GM15510 (cell line): ENCODE measurements around the gene SHROOM1.

ENCODE experiments used
- POLR2A ChIP-seq: IDR thresholded peaks from 3 replicates; pipeline ENCODE4 v1.6.1; 2011; ENCODE audit warnings: borderline replicate concordance; ENCODE audit not compliant: insufficient read length; ENCODE audit errors: extremely low read depth

SHROOM1 gene

GRCh38 chr5:132837868-132838267, 7.4 kb upstream of the SHROOM1 start:
- no peak for TF ChIP-seq POLR2A

- no peak for TF ChIP-seq POLR2A
Observed at GRCh38 chr5:132836852-132837251, 6.4 kb upstream of the SHROOM1 start.

DNA sequence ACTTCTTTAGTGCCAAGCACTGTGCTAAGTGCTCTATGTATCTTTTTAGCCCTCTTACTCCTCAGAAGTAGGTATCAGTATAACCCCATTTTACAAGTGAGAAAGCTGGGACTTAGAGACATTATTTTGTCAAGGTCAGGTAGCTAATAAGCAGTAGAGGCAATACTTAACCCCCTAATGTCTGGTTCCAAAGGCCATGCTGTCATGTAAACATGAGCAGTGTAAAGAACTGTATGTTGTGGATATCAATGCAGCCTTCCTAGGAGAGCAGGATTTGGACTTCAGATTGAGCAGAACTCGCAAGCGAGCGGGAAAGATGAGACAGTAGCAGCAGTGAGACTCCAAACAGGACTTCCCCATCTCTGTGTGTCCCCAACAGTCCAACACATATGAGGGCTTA, 3.6 kb upstream of the SHROOM1 start:
- no peak for TF ChIP-seq POLR2A

GRCh38 chr5:132832612-132833011, 2.2 kb upstream of the SHROOM1 start:
- no peak for TF ChIP-seq POLR2A

DNA sequence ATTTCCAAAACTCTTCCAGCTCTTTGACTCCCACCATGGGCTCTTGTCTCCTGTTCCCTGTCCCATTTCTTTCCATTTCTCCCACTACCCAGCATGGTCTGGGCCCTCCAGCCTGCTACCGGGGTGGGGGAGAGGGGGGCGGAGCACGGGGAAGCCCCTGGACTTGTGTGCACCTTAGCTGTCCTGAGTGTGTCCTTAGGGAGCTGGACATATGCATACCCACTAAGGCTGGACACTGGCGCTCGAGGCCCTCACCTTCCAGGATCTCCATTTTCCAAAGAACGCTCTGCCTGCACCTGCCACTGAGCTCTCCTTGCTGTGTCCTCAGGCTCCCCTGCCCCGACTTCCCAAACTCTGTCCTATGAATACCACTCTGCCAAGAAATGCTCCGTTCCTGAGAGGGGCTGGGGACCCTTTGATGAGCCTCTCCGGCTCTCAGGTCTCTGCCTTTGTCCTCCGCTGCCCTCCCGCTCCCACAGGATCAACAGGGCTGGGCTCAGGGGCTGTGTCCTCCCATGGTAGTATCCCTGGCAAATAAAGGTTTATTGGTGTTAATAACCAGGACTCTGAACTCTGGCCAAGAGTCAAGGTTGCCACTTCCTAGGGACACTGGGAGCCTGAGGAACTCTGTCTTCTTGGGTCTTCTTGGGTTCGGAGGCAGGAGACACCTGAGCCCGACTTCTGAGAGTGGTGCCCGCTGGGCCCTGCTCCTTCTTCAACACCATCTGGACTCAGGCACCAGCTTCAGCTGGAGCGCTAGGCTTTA, 831 bp upstream of the SHROOM1 start:
- TF ChIP-seq POLR2A: no peak

- TF ChIP-seq POLR2A: no peak
Observed at GRCh38 chr5:132829742-132830435, 558 bp downstream of the SHROOM1 start.

- no peak for TF ChIP-seq POLR2A
Observed at GRCh38 chr5:132828846-132829494, 1.5 kb downstream of the SHROOM1 start.

DNA sequence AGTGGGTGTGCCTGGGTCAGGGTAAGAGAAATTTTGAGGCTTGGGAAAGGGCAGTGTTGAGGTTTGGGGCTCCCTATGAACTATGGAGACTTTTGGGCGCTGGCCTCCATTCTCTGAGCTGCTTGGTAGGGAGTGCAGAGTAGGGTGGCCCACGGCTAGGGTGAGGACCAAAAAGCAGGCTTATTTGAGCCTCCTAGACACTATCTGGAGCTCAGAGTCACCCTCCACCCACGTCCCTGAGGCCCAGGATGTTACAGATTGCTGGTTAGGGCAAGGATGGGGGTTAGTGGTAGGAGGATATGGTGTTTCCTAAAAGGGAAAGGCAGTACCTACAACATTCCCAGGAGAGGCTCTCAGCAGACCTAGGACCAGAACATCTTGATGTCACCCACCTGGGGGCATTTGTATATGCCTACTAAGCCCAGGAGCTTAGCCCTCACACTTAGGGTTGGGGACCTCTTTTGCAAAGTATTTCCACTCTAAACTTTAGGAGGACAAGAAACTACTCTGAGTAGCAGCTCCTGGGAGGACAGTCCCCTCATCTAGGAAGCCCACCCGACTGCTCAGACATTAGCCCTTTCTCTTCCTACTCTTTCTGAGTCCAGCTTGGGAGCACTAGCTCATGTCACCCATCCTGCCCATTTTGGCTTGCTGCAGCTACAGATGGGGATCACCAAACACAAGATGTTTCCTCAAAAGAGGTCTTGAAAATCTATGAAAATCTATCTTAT, 2.3 kb downstream of the SHROOM1 start:
- no peak for TF ChIP-seq POLR2A

DNA sequence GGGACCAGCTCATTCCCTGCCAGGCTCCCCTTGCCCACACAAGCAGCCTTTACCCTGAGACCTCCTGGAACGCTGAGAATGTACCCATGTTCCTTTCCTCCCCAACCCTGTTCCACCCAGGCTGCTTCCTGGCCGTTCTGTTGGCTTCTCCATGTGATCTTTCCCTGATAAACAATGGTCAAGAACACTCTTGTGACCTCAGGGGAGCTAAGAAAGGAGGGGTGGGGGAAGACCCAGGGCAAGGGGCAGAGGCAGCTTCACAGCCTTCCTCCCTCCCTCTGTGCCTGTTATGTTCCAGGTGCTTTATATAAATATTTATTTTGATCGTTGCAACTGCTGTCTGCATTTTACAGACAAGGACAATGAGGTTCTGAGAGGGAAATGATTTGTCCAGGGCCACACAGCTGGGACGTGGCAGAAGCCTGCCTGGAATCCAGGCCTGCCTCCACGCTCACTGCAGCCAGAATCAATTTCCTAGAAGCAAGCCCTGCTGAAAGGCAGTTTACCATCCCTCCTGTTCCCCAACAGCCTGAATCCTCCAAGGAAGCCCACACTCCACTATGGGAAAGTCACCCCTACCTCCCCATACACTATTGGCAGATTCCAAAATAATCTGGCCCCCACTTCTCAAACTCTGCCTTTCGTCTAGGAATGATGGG, 3.9 kb downstream of the SHROOM1 start:
- TF ChIP-seq POLR2A: no peak

- no peak for TF ChIP-seq POLR2A
Observed at GRCh38 chr5:132825834-132826391, 4.5 kb downstream of the SHROOM1 start.

- TF ChIP-seq POLR2A: no peak
Observed at GRCh38 chr5:132825033-132825833, 5.2 kb downstream of the SHROOM1 start.

- TF ChIP-seq POLR2A: no peak
Observed at GRCh38 chr5:132824426-132824825, 6.0 kb downstream of the SHROOM1 start.

- TF ChIP-seq POLR2A: no peak
Observed at GRCh38 chr5:132823481-132824050, 6.9 kb downstream of the SHROOM1 start.
